AG09309 (cell line): ENCODE measurements around the gene KIF25.

Source experiments
- DNase-seq: peaks from one replicate; pipeline ENCODE4 v3.0.0-alpha.2; 2010; ENCODE audit warnings: low read depth
- H3K4me3 ChIP-seq: 2 replicates; pipeline ENCODE4 v1.5.1; 2011; ENCODE audit warnings: mild to moderate bottlenecking, low read depth, low read length, moderate library complexity; ENCODE audit not compliant: control insufficient read depth
- TF ChIP-seq, protein P1 (sequence below): IDR thresholded peaks from 2 replicates; pipeline ENCODE4 v1.5.1; 2011; ENCODE audit warnings: mild to moderate bottlenecking, low read depth, low read length, inconsistent platforms; ENCODE audit not compliant: insufficient read depth, control insufficient read depth; ENCODE audit errors: missing control alignments

Gene KIF25

DNA sequence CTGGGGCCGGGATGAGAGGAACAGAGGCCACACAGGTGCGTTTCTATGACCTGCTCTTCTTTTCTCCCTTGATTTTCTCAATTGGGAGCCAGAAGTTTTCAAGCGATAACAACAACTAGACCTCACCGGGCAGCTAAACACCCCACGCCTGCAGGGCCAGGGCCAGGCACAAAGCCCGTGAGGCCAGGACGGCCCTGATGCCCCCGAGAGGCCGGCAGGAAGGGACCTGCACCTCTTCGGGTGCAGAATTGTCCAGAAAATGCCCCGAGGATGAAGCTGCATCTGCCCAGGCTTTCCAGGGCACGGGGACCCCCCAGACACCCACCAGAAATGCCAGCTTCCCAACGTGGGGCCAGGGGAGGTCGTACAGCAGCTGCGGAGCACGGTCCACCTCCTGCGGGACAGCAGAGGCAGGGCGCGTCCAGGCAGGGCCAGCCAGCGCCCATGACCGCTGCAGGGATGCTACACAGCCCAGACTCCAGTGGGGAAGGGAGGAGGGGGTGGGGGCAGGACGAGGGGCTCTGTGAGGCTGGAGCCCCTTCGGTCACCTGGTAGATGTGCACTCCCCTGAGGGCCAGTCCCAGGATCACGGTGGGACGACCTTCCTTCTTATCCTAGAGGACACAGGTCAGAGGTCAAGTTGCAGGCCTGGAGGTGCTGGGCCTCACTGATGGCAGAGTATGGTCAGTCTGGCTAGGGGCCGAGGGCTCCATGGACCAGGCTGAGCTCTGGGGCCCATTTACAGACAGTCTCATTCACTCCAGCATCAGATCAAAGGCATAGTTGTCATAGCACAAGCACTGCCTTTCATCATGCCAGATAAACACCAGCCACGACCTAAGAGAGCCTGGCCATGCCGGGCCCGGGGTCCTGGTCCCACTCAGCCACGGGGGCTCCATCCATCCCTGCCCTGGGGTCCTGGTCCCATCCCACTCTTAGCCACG, 65.1 kb downstream of the KIF25 start:
- no peak overlapping the region for H3K4me3 ChIP-seq
- TF ChIP-seq, protein P1, sequence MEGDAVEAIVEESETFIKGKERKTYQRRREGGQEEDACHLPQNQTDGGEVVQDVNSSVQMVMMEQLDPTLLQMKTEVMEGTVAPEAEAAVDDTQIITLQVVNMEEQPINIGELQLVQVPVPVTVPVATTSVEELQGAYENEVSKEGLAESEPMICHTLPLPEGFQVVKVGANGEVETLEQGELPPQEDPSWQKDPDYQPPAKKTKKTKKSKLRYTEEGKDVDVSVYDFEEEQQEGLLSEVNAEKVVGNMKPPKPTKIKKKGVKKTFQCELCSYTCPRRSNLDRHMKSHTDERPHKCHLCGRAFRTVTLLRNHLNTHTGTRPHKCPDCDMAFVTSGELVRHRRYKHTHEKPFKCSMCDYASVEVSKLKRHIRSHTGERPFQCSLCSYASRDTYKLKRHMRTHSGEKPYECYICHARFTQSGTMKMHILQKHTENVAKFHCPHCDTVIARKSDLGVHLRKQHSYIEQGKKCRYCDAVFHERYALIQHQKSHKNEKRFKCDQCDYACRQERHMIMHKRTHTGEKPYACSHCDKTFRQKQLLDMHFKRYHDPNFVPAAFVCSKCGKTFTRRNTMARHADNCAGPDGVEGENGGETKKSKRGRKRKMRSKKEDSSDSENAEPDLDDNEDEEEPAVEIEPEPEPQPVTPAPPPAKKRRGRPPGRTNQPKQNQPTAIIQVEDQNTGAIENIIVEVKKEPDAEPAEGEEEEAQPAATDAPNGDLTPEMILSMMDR = no peak
- DNase-seq = no peak

DNA sequence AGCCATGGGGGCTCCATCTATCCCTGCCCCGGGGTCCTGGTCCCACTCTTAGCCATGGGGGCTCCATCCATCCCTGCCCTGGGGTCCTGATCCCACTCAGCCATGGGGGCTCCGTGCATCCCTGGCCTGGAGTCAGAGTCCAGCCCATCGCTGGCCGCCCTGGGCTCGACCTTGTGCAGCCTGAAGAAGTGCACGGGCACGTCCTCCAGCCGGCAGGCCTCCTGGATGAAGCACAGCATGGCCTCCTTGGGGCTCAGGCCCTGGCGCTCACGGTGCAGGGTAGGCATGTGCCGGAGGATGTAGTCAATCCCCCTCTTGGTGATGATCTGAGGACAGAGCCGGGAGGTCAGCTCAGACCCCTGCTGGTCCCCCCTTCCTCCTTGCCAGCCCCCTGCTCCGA, 66.0 kb downstream of the KIF25 start:
- TF ChIP-seq, protein P1 = no peak
- no peak overlapping the region for H3K4me3 ChIP-seq
- DNase-seq = no peak

DNA sequence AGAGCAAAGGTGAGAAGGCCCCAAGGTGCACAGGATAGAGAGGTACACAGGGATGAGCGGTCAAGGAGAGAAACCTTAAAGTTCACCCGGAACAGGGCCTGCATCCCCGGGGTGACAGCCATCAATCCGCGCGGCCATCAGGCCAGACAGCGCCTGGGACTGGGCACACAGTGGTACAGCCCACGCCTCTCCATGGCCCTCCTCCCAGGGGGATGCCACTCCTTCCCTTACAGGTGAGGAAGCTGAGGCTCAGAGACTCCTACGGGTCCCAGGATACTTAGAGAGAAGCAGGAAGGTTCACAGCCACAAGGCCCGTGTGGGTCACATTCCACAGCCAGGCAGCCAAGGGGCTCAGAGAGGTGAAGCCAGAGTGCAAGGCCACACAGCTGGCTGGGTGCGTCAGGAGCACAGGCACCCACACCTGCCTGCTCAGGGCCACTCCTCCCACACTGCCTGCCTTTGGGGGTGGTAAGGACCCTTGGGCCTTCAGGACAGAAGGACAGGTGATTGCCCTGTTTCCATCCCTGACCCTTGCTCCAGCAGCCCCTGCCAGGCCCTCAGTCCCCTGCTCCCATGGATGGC, 66.8 kb downstream of the KIF25 start:
- no peak for DNase-seq
- no peak overlapping the region for H3K4me3 ChIP-seq
- TF ChIP-seq, protein P1 = no peak

DNA sequence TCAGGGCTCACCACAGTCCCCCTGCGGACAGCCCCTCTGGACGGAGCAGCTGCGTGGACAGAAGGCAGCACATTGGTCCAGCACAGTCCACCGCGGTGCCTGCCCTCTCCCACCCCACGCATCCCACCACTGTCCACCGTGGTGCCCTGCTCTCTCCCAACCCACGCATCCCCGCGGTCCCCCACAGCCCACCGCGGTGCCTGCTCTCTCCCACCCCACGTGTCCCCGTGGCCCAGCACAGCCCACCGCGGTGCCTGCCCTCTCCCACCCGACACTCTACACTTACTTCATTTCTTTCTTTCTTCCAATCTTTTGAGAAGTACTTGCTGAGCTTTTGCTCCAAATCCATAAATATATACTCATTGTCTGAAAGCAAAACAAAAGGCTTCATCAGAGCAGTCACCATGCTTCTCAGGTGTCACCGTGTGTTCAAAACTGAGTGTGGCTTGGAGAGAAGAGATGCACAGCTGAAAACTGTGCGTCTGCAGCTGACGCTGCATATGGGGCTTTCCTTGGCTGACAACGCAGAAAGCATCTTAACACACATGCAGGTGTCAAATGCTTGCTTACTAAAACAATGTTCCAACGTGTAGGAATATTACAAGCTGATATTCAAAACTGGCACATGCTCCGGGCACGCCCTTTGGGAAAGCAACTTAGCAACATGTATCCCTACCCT, 69.7 kb downstream of the KIF25 start:
- TF ChIP-seq, protein P1 = no peak
- DNase-seq = no peak
- no peak overlapping the region for H3K4me3 ChIP-seq

DNA sequence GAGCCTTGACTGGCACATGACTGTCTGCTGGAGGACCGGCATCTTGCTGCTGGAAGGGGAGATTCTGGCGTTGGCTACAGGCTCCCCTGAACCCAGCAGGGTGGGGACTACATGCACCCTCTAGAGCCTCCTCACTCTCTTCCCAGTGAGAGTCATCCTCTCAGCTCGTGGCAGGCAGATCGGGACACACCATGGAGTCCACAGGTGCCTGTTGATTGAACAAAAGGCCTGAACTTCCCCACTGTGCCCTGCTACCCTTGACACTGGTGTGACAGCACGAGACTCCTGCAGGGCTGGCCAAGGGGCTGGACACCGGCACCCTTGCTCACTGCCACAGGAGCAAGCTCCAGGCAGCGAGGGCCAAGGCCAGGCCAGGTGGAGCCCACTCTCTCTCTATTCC, 73.3 kb downstream of the KIF25 start:
- no peak overlapping the region for H3K4me3 ChIP-seq
- no peak for DNase-seq
- TF ChIP-seq, protein P1 = no peak

DNA sequence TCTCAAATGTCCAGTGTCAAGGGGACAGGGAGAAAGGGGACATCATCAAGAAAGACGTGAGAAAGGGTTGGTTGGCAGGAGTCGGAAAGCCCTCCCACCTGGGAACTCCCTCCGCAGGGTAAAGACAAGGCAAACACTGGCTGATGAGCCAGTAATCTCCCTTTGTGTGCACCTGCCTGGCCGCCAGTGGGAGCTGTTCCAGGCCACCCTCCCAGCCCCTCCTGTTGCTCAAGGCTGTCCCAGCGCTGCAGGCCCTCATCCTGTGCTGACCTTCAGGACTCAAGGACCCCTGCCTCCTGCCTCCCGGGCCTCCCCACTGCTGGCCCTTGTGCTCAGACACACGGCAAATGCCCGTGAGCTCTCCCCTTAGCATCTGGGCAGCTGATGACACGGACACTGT, 74.1 kb downstream of the KIF25 start:
- no peak for DNase-seq
- TF ChIP-seq, protein P1 = no peak
- no peak overlapping the region for H3K4me3 ChIP-seq
